Neural progenitor cell (in vitro differentiated cells): ENCODE results near the gene RBBP4.

ENCODE experiments used
- EZH2 ChIP-seq: fragments of 200-600 bp; sonication (generic); IDR thresholded peaks from 2 replicates; pipeline ENCODE4 v1.6.1; 2017; ENCODE audit warnings: antibody characterized with exemption, mild to moderate bottlenecking, moderate library complexity
- EZH2phosphoT487 ChIP-seq: fragments of 200-600 bp; sonication (generic); IDR thresholded peaks from 2 replicates; pipeline ENCODE4 v1.6.1; 2017; ENCODE audit warnings: antibody characterized with exemption
- TF ChIP-seq, protein P1 (sequence below): fragments of 200-600 bp; sonication (generic); IDR thresholded peaks from 2 replicates; pipeline ENCODE4 v1.5.1; 2017; ENCODE audit warnings: antibody characterized with exemption, mild to moderate bottlenecking

DNA sequence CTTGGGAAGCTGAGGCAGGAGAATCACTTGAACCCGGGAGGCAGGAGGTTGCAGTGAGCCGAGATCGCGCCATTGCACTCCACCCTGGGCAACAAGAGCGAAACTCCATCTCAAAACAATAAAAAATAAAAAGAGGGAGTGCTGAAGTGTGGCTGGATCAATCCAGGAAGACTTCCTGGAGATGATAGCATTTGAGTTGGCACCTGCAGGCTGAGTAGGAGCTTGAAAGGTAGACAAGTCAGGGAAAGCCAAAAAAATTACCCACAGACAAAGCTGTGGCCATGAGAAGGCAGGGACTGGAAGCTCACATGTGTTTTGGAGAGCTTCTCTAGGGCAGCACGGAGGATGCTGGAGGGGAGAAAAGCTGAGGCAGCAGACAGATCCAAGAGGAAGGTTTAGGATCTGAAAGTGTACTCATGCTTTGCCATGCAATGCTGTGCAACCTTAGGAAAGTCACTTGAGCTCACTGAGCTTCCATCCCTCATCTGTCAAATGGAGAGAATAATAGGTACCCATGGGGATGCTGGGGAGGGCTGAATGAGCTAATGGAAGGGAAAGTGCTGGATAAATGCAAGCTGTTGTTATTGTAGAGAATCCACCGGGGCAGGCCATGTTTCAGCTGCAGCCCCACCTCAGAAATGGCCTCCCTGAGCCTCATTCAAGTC, 77.5 kb downstream of the RBBP4 start:
- TF ChIP-seq, protein P1, sequence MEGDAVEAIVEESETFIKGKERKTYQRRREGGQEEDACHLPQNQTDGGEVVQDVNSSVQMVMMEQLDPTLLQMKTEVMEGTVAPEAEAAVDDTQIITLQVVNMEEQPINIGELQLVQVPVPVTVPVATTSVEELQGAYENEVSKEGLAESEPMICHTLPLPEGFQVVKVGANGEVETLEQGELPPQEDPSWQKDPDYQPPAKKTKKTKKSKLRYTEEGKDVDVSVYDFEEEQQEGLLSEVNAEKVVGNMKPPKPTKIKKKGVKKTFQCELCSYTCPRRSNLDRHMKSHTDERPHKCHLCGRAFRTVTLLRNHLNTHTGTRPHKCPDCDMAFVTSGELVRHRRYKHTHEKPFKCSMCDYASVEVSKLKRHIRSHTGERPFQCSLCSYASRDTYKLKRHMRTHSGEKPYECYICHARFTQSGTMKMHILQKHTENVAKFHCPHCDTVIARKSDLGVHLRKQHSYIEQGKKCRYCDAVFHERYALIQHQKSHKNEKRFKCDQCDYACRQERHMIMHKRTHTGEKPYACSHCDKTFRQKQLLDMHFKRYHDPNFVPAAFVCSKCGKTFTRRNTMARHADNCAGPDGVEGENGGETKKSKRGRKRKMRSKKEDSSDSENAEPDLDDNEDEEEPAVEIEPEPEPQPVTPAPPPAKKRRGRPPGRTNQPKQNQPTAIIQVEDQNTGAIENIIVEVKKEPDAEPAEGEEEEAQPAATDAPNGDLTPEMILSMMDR: no peak
- TF ChIP-seq EZH2: no peak
- no peak for TF ChIP-seq EZH2phosphoT487
